KBM-7 (cell line): ENCODE results near the gene LRP2BP.
A peak's percentile ranks its signal among the peaks of the same experiment; 100 is the strongest.

Source experiments
- DNase-seq: peaks from one replicate; pipeline ENCODE4 v3.0.0-alpha.2; 2015
- in situ Hi-C: fragments of 300-500 bp; cut with MboI; formaldehyde crosslinking; loops from 2 replicates; pipeline ENCODE4 v1.14.3; 2020; ENCODE audit warnings: low sequenced_read_pairs, low pct_unique_long_range_greater_than_20kb, mixed read lengths

Gene LRP2BP

GRCh38 chr4:185395238-185395955 lies at the start of gene LRP2BP:
TSS of gene LRP2BP (minus strand) at chr4:185395924. CDS start at chr4:185378186, 17,738 bp downstream.
- DNase-seq = peak; percentile 46
- in situ Hi-C loops = no loop called here

GRCh38 chr4:185445209-185445608 lies 49.5 kb upstream of the LRP2BP start:
- in situ Hi-C loops = no loop called here
- DNase-seq = no peak

GRCh38 chr4:185441479-185441878 lies 45.8 kb upstream of the LRP2BP start:
- in situ Hi-C loops = no loop called here
- DNase-seq = no peak

DNA sequence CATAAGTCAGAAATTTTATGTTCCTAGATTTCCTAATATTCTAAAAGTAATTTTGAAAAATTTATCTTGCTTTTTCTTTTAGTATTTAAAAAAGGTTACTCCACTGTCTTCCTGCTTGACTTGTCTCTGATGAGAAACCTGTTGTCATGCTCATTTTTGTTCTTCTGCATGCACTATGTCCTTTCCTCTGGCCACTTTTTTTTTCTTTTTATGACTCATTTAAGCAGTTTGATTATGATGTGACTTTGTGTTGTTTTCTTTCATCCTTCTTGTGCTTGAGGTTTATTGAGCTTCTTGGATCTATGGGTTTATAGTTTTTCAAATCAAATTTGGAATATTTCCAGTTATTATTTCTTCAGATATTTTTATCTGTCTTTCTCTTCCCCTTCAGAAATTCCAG lies 42.1 kb upstream of the LRP2BP start:
- in situ Hi-C loops = no loop called here
- DNase-seq = no peak

DNA sequence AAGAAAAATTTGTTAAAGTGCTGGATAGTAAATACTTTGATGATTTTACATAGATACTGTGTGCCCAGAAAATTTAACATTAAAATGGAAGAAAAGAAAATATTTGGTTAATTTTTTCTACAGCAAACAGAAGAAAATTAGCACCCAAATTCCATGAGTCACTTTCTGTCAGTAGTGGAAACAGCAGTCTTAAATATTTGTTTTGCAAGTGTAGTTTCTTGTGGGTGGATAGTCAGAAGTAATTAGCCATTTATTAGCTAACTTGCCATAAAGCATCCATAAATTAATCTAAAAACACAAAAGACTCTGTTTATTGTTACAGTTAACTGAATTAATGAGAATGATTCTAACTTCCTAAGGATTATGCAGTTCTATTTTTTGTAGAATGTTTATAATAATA lies 39.7 kb upstream of the LRP2BP start:
- DNase-seq = no peak

DNA sequence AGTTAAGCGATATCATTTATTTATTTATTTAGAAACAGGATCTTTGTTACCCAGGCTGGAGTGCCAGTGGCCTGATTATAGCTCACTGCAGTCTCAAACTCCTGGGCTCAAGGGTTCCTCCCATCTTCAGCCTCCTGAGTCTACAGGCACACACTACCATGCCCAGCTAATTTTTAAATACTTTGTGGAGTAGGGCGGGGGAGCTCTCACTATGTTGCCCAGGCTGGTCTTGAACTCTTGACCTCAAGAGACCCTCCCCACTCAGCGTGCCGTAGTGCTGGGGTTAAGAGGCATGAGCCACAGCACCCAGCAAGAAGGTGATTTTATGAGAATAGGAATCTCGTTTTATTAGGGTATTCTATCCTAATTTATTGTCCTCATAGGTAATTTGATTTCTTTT lies 33.9 kb upstream of the LRP2BP start:
- in situ Hi-C loops = no loop called here
- DNase-seq = no peak

More for the DNA sequence above, 39.7 kb upstream of the LRP2BP start:
- in situ Hi-C loops = no loop called here

DNA sequence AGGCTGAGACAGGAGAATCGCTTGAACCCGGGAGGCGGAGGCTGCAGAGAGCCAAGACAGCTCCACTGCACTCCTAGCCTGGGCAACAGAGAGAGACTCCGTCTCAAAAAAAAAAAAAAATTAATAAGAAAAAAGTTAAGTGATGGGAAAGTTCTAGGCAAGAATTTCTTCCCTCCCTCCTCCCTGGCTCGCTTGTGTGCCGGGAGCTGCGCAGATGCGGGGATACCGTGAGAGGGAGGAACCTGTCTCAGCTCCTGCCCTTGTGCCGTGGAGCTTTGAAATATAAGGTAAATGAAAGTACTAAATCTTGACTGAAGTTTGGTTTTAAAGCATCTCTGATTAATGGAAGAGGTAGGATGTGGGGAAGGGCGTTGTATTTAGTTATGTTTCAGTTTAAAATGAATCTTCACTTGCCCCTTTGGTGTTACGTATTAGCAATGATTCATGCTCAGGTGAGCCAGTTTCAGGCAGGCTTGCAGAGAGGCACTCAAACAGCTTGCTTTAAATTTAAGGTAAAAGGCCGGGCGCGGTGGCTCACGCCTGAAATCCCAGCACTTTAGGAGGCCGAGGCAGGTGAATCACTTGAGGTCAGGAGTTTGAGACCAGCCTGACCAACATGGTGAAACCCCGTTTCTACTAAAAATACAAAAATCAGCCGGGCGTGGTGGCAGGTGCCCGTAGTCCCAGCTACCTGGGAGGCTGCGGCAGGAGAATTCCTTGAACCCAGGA lies 31.4 kb upstream of the LRP2BP start:
- in situ Hi-C loops = no loop called here
- DNase-seq = no peak

DNA sequence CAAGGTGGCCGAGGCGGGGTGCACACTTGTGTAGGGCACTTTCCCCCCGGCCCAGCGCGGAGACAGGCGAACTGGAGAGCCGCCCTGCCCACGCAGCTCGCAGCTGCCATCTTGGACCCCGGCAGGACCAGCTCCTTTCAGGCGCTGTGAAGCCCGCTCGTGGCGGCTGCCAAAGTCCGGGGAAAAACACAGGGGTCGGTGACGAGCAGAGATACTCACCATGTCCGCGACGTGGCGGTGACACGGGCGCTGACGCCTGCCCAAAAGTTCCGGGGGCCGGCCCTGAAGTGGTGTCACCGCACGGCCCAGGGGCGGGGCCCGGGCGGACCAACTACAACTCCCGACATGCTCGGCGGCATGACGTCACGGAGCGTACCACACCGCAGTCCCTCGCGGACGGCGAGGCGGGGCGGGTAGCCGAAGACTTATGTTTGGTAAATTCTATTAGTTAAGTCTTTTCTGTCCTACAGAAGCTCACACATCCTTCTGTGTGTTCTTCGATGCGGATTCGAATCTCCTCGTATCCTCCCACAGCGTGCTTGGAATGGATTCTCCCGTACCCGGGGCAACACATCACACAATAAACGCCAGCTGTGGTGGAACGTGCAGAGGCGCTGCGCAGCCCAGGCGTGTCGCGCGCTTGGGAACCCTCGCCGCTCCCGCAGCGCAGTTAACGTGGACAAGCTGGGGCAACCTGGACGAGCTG lies 30.1 kb upstream of the LRP2BP start, which contains the start of gene UFSP2:
TSS of gene UFSP2 (minus strand) at position 318 of the 706 bp plus-strand sequence. CDS start at position 222, 96 bp downstream.
- DNase-seq = peak; percentile 94
- in situ Hi-C loops = no loop called here

DNA sequence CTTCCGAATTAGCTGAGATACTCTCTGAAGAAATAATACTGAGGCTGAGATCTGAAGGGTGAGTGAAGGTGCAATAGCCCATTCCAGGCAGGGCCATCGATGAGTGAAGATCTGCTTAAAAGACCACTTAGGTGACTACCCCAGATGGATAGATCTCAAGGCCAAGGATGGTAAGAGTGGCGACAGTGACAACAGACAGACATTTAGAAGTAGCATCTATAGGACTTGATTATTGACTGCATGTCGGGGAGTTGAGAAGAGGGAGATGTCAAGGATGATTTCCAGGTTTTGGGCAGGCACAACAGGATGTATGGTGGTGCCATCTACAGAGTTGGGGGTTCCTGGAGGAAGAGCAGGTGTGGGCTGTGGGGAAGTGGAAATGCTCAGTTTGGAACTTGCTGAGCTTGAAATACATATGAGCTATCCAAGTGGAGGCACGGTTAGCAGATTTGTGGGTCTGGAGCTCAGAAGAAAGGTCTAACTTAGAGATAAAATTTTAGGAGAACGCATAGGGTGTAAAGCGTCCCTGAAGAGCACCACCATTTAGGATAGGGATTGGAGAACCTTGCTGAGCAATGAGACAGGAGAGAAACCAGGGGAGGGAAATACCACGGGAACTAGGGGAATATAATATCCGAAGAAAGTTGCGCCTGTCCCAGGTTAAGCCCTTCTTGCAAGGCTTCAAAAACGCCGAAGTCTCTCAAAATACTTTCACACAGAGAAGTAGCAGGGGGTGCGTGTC lies 29.4 kb upstream of the LRP2BP start:
- no peak for DNase-seq
- in situ Hi-C loops = no loop called here

- in situ Hi-C loops = no loop called here
- DNase-seq = no peak
These were observed 25.8 kb upstream of the LRP2BP start for GRCh38 chr4:185421366-185422124.

GRCh38 chr4:185416955-185417354 lies 21.2 kb upstream of the LRP2BP start:
- DNase-seq = no peak
- in situ Hi-C loops = no loop called here

DNA sequence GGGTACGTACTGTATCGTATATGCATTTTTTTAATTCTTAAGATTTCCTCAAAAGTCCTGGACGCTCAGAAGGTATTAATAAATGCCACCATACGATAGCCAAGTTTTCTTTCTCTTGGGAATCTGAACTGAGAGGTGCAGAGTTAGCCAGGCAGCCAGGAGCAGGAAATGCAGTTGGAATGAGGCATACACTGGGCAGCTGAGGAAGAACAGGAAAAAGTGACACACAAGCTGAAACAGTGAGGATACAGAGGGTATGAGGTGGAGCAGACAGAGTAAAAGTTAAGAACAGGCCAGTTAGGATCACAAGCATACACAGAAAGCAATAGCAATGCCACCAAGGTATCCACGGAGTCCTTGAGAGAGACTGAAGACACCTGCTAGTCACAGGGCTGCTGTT lies 16.7 kb upstream of the LRP2BP start:
- DNase-seq = no peak
- in situ Hi-C loops = no loop called here

GRCh38 chr4:185411849-185412248 lies 16.1 kb upstream of the LRP2BP start:
- no peak for DNase-seq
- in situ Hi-C loops = no loop called here

DNA sequence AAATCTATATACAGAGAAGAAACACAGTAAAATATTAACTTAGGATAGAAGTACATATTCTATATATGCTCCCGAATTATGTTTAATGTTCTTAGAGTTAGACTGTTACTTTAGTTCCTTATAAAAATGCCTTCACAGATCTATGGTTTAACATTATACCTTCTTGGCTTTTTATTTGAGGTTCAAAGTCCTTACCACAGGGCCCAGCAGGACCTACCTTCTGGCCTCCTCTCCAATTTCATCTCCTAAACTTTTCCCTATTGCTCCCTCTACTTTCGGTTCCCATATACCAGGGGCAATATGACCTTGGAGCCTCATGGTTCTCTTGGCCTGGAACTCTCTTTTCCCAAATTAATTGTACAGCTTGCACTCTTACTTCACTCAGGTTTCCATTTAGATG lies 12.7 kb upstream of the LRP2BP start:
- in situ Hi-C loops = no loop called here
- no peak for DNase-seq

DNA sequence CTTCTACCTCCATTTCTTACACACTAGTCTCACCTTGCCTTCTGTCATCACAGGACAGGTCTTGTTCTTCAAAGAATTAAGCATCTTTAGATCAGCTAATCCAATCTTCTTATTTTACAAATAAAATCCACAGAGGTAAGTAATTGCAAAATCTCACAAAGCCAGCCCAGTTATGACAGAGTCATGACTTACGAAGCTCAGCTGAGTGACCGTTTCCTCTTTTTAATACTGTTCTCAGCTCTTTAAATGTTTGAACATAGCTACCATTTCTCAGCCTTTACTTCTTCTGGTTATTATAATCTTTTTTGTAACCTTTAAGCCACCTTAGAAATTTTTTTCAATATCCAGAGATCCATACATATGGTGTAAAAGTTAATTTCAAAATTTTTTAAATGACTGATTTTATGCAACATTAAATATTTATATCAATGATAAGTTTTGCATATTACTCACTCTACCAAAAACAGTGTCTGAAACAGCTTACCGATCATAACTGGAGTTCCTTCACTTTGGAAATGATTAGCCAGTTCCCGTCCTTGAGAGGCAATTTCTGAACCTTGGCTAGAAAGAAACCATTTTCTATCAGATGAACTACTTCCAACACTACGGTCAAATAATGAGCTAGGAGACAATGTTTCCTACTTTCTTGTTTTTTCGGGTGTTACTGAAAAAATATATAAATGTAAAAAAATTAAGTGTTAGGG lies 9.7 kb upstream of the LRP2BP start:
- no peak for DNase-seq
- in situ Hi-C loops = no loop called here

DNA sequence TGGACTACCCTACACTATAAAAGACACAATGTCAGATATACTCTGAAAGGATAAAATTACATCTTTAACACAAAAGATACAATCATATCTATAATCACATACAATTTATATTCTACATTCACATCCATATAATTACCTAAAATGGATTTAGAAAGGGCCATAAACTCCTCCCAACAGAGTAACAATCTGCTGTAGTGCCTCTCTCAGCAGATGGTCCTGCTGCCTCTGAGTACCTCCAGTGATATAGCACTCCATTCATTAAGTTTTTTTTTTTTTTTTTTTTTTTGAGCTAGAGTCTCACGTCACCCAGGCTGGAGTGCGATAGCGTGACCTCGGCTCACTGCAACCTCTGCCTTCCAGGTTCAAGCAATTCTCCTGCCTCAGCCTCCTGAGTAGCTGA lies 8.3 kb upstream of the LRP2BP start:
- no peak for DNase-seq
- in situ Hi-C loops = no loop called here

- in situ Hi-C loops = no loop called here
These were observed 3.7 kb upstream of the LRP2BP start for GRCh38 chr4:185399466-185399865.

GRCh38 chr4:185398618-185399017 lies 2.9 kb upstream of the LRP2BP start:
- in situ Hi-C loops = no loop called here
- no peak for DNase-seq

More at GRCh38 chr4:185399466-185399865, 3.7 kb upstream of the LRP2BP start:
- DNase-seq = no peak
